GM13976 (cell line): ENCODE data around the gene ZNF440.
A peak's percentile ranks its signal among the peaks of the same experiment; 100 is the strongest.
"Not testable (repeated sequence)": the region's sequence is repeated elsewhere in the genome, so short reads cannot be mapped to it uniquely, and the experiment has no call there.

Source experiments
- DNase-seq: peaks from one replicate; pipeline ENCODE4 v3.0.0; 2012; ENCODE audit warnings: low spot score
- CTCF ChIP-seq: IDR thresholded peaks from 2 replicates; pipeline ENCODE4 v1.5.1; 2012; ENCODE audit warnings: borderline replicate concordance, mild to moderate bottlenecking; ENCODE audit not compliant: insufficient read depth; ENCODE audit errors: extremely low read depth, missing control alignments, control extremely low read depth
- in situ Hi-C: fragments of 300-500 bp; cut with MboI; formaldehyde crosslinking; loops from one replicate; pipeline ENCODE4 v1.12.0; 2022; ENCODE audit warnings: low sequenced_read_pairs, mixed read lengths, inconsistent platforms; ENCODE audit not compliant: unreplicated experiment

ZNF440 gene

GRCh38 chr19:11814029-11814699, at the start of gene ZNF440:
Gene ZNF440 (plus strand): TSS chr19:11814273. CDS start chr19:11814448, 175 bp downstream.
- TF ChIP-seq CTCF = no peak
- in situ Hi-C loops = no loop called here
- peak; percentile 97 for DNase-seq

GRCh38 chr19:11766597-11767591, 47.2 kb upstream of the ZNF440 start, which contains the start of gene ZNF441:
Gene ZNF441 (plus strand): TSS chr19:11767000. CDS start chr19:11767194, 194 bp downstream.
- in situ Hi-C loops = no loop called here
- no peak for TF ChIP-seq CTCF
- peak; percentile 94 for DNase-seq

- in situ Hi-C loops = no loop called here
- peak; percentile 57 for DNase-seq
Measured at GRCh38 chr19:11767633-11768133, 46.4 kb upstream of the ZNF440 start.

GRCh38 chr19:11769995-11770394, 44.1 kb upstream of the ZNF440 start:
- no peak for TF ChIP-seq CTCF
- in situ Hi-C loops = no loop called here
- no peak for DNase-seq

More at GRCh38 chr19:11767633-11768133, 46.4 kb upstream of the ZNF440 start:
- no peak for TF ChIP-seq CTCF

- in situ Hi-C loops, DNase-seq: not testable (repeated sequence)
Measured at GRCh38 chr19:11771520-11771919, 42.6 kb upstream of the ZNF440 start.

GRCh38 chr19:11776669-11777068, 37.4 kb upstream of the ZNF440 start:
- DNase-seq, in situ Hi-C loops: not testable (repeated sequence)

- no peak for TF ChIP-seq CTCF
- no peak for DNase-seq
- in situ Hi-C loops = no loop called here
Measured at GRCh38 chr19:11780431-11781020, 33.5 kb upstream of the ZNF440 start.
